ENCODE data around the gene SLC16A12. TPM values are rescaled to one million over a fixed set of nuclear protein-coding genes. Genes with fewer than 3 reads are reported as not detected.

Gene SLC16A12
- total and polyA plus RNA-seq, 2 of the 8 experiments (the other 6 are each of a cell fraction or from before 2014, with no cell fraction given) = 1.6 to 1.9 TPM

- POLR2A ChIA-PET (ENCODE audit: partially characterized antibody) = no interaction called here
- 50% methylated on average over 3 of the region's 3 CpGs; no CpG with 5 or more reads in 1 of the 2 experiments for WGBS, 2 experiments (ENCODE audit: extremely low coverage in 1 of 2, insufficient coverage in 1 of 2, insufficient read length in 1 of 2, insufficient replicate concordance in 2 of 2, low coverage in 1 of 2, low lambda C conversion rate in 2 of 2, missing lambda C conversion rate in 1 of 2)
Measured at GRCh38 chr10:89419548-89419947, 115.8 kb downstream of the SLC16A12 start.

More at GRCh38 chr10:89419548-89419947, 115.8 kb downstream of the SLC16A12 start:
- Histone ChIP-seq H2BK20ac (ENCODE audit: low read length) (no peak overlapping the region), H3K9ac (replicated peaks in 1 of 4; ENCODE audit: extremely low read depth in 1 of 4, low read depth in 3 of 4, low read length in 3 of 4) (no peak overlapping the region), H2BK120ac (replicated peaks; ENCODE audit: low read depth, low read length) (no peak overlapping the region), H3K4me3 (ENCODE audit: extremely low read depth in 1 of 4, insufficient read depth in 2 of 4, low read depth in 3 of 4, low read length in 4 of 4) (no peak overlapping the region), H2BK12ac (ENCODE audit: low read depth, low read length) (no peak overlapping the region), H4K91ac (replicated peaks; ENCODE audit: insufficient read length, low read length) (no peak overlapping the region), H3K23me2 (ENCODE audit: low read depth, low read length) (peaks cover 6% of the 10 kb centered on the region; the same call in 1 of the 2 replicates), H3K56ac (replicated peaks; ENCODE audit: insufficient read length, low read depth, low read length) (no peak overlapping the region), H3K4me2 (ENCODE audit: insufficient read depth in 1 of 2, low read depth in 2 of 2, low read length in 2 of 2) (no peak overlapping the region), H4K8ac (ENCODE audit: extremely low read depth, insufficient read depth, low read length) (no peak overlapping the region), H3K4me1 (replicated peaks in 1 of 4; ENCODE audit: control insufficient read depth in 3 of 4, insufficient read depth in 4 of 4, low read length in 3 of 4) (peaks cover 0 to 10% (median 3%) of the 10 kb centered on the region in 4 experiments; a peak in 6 of 7 replicates), H4K20me1 (replicated peaks in 1 of 2; ENCODE audit: control insufficient read depth in 1 of 2, insufficient read depth in 2 of 2, low read length in 2 of 2) (no peaks in the 10 kb centered on the region), H2BK5ac (ENCODE audit: low read depth, low read length) (no peak overlapping the region), H3K23ac (ENCODE audit: insufficient read length) (no peak overlapping the region), H2AK5ac (ENCODE audit: low read depth, low read length) (no peak overlapping the region), H3K18ac (ENCODE audit: extremely low read depth, low read length) (no peak overlapping the region), H2AFZ (ENCODE audit: low read length) (no peak overlapping the region), H3K79me1 (ENCODE audit: low read depth, low read length) (no peaks in the 10 kb centered on the region), H3K4ac (replicated peaks; ENCODE audit: insufficient read length, low read depth, low read length) (no peak overlapping the region), H3K27ac (ENCODE audit: low read depth, low read length) (no peak overlapping the region), H3K27me3 (replicated peaks in 1 of 4; ENCODE audit: control insufficient read depth in 3 of 4, extremely low read depth in 1 of 4, insufficient read depth in 3 of 4, low read length in 3 of 4) (peaks cover 0 to 20% (median 15%) of the 10 kb centered on the region in 4 experiments; a peak in 6 of 7 replicates), H3K36me3 (ENCODE audit: control insufficient read depth in 2 of 4, insufficient read depth in 4 of 4, low read length in 3 of 4) (no peaks in the 10 kb centered on the region), H4K5ac (ENCODE audit: insufficient read length, low read depth, low read length) (no peak overlapping the region), H3K14ac (ENCODE audit: insufficient read length) (no peak overlapping the region), H3K79me2 (ENCODE audit: control insufficient read depth in 1 of 2, insufficient read depth in 2 of 2, low read length in 2 of 2) (no peaks in the 10 kb centered on the region), H3K9me3 (ENCODE audit: insufficient read depth in 2 of 2, low read depth in 1 of 2, low read length in 1 of 2) (no peaks in the 10 kb centered on the region), H2BK15ac (ENCODE audit: low read length) (no peak overlapping the region)
- CTCF ChIA-PET (ENCODE audit: partially characterized antibody) = interaction anchor here (0.7 to 2.5 kb wide), 20 partner anchors 9 to 352 kb away, joined by 3 to 14 read pairs (median 3); partner anchors contain the start of gene IFIT1
- FAIRE-seq = peak; percentile 55
- TF ChIP-seq BRCA1 (IDR thresholded peaks at IDR 0.05; ENCODE audit: low read depth, low read length) = no peak
- TF ChIP-seq, protein P1, sequence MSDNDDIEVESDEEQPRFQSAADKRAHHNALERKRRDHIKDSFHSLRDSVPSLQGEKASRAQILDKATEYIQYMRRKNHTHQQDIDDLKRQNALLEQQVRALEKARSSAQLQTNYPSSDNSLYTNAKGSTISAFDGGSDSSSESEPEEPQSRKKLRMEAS (IDR thresholded peaks at IDR 0.05) = no peak
- no peak for TF ChIP-seq EP300 (IDR thresholded peaks at IDR 0.05; ENCODE audit: borderline replicate concordance in 1 of 2, low read depth in 2 of 2, low read length in 2 of 2)
- TF ChIP-seq RAD21 (IDR thresholded peaks at IDR 0.05 in 1 of 2, conservative IDR thresholded peaks at IDR 0.05 in 1 of 2; ENCODE audit: low read depth in 2 of 2, low read length in 2 of 2) = peak; percentile 32 to 46; a peak in 3 of 4 replicates
- TF ChIP-seq CTCF (IDR thresholded peaks at IDR 0.05; ENCODE audit: control extremely low read depth in 1 of 3, insufficient read depth in 1 of 3, low read depth in 1 of 3, low read length in 3 of 3) = peak in 2 of 3 experiments; percentile 43 to 57; a peak in 2 of 4 replicates
- TF ChIP-seq JUN (IDR thresholded peaks at IDR 0.05; ENCODE audit: low read depth, low read length) = no peak
- TF ChIP-seq SP2 (IDR thresholded peaks at IDR 0.05; ENCODE audit: low read length) = no peak
- no peak for DNase-seq (ENCODE audit: low read depth in 1 of 2, low spot score in 2 of 2)

Data from H1 (cell line).